Measurements from ENCODE around the gene GATA2.

Gene GATA2

DNA sequence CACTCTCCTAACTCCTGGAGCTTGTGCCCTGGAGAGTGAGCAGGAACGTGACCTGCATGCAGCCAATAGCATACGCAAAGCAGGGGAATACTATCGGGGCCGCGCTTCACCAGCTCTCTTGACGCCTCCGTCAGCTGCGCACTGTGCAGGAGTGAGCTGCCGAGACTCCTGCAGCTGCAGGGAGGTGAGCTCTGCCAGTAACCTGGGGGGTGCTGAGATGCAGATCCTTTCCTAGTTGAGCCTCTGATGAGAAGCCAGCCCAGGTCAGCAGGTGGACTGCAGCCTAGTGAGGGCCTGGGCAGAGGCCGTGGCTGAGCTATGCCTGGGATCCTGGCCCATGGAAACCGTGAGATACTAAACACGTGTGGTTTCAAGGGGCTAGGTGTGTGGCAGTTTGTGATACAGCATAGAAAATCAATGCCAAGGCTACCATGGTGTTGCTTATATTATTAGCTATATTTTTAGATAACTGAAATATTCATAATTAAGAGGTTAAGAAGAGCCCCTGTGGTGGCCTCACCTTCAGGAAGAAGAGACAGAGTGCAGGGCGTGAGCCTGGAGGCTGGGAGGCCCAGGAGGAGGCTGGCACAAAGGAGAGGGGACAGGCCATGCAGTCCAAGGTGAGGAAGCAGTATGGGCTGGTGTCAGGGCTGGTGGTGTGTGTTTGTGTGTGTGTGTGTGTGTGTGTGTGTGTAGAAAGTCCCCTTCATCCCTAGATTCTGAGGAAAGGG is 20.4 kb downstream of the GATA2 start:
- no peak for DNase-seq

DNA sequence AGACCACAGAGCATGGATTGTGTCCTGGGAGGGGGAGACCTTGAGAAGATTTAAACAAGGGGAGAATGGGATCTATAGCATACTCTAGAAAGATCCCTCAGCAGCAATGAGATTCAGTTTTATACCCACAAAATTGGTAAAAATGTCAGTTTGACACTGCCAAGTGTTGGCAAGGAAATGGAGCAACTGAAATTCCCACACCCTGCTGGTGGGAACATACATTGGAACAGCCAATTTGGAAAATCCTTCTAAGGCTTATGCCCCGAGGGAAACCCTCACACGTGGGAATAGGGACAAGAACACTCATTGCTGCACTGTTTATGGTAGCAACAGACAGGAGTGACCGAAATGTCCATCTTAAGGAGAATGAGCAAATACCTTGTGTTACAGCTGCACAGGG is 21.3 kb downstream of the GATA2 start:
- no peak for DNase-seq

DNA sequence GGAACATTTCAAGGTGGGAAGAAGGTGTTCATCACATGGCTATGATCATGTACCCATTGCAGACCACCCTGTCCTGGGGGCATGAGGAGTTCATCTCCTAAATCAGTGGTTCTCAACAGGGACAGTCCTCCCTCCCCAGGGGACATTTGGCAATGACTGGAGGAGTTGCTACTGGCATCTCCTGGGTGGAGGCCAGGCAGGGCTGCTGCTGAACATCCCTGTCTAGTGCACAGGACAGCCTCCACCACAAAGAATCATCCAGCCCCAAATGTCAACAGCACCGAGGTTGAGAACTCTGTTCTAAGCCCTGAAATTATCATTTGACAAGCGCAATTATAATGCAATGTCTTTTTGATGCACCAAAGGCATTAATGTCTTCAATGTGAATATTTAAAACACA is 21.9 kb downstream of the GATA2 start:
- no peak for DNase-seq

DNA sequence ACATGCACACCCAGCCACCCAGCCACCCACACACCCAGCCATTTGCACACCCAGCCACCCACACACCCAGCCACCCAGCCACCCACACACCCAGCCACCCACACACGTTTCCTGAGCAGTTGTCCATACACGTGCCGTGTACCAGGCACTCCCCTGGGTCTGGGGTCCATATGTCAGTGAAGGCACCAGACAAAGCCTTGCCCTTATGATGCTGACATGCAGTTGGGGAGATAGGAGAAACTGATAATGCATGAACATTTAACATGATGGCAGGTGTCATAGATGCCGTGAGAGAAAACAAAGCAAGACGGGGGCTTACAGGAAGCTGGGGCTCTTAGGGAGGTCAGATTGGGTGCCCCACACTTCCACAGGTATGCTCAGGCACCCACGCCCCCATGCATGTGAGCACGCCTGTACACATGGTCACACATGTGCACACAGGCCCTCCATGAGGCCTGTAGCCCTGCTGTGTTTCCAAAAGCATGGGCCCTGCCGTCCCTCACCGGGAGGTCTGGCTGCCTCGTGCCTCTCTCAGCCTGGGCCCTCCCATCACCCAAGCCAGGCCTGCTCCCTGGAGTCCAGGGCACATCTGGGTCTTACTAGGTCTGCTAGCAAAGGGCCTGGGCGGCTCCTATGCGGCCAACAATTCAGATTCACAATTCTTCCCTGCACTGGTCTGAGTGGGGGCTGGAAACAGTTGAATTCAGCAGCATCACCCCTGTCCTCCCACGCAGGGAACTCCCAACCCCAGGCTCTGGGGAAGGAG is 22.7 kb downstream of the GATA2 start:
- DNase-seq: no peak

DNA sequence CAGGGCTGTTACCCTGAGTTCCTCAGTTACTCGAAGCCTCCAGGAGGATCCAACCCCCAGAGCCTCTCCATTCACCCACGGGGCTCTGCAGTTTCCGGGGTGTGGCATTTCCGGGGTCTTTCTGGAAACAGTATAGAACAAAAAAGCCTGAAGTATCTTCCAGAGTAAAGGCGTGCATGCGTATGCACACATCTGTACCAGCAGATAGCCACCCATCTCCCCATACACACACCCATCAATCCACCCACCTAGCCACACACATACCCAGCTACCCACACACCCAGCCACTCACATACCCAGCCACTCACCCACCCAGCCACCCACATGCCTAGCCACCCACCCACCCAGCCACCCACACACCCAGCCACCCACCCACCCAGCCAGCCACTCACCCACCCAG is 23.4 kb downstream of the GATA2 start:
- DNase-seq: no peak

DNA sequence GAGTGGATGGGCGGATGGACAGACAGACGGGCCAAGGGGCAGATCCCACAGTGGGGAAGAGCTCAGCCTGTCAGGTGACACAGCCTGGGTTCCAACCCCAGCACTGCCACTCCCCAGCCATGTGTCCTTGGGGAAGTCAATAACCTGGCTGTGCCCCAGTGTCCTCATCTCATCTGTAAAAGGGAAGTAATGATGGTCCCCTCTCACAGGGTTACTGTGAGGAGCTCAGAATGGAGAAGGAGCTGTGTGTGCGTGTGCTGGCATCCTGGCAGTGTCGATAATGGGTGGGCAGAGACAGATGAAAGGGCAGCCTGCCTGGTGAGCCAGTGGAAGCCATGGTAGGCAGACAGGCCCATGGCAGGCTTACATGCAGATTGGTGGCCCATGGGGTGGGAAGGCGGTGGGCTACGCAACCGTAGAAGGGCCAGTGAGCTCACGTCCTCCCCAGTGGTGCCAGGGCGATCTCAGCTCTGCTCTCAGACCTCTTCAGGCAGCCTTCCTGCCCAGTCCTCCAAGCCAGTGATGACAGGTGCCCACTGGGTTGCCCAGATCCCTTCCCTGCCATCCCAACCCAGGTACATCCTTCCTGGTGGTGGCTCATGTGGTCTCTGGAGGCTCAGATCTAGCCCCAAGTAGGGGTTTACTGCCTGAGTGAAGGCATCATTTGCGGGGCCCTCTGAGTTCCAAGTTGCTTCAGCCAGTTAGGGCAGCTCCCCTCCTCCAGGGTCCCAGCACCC is 24.0 kb downstream of the GATA2 start:
- no peak for DNase-seq

DNA sequence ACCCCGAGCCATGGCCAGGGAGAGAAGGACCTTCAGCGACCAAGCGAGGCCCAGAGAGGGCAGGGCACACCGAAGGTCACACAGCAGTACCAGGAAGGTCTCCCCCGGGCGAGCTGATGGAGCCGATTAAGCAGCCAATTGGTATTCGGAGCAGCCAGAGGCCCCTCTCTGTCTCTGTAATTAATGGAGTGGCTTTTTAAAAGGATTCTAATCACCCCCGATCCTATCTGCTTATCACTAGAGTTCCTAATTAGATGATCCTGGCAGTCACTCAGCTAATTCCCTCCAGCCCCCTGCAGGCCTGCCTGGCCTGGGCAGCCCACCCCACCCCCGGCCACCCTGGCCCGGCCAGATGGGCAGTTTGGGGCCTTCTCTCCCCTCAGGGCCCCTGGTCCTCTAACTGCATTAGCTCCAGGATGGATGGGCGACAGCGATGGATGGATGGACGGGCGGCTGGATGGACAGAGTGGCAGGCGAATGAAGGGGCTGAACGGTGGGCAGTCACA is 24.7 kb downstream of the GATA2 start:
- DNase-seq: no peak

DNA sequence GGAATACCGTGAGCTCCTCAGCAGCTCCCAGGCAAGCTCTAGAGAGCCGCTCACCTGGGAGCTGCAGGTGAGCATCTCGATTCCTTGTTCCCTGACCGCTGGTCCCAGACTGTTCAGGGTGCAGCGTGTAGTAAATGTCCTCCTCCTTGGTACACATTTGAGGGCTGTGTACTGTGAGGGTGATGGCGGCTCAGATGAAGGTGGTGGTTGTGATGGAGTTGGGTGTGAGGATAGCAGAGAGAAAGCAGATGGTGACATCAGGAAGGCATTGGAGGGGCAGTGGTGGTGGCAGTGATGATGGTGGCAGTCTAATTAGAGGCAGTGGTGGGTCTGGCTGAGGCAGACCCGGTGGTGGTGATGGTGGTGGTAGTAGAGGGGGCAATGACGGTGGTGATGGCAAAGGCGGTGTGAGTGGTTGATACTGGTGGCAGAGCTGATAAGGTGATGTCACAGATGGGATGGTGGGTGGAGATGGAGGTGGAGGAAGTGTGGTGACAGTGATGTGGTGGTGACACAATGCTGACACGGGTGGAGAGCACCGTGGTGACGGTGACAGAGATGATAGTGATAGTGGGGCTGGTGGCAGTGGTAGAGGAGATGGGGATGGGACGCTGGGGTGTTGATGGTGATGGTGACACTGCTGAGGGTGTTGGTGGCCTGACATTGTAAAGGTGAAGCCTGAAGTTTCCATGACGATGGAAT is 26.0 kb downstream of the GATA2 start, which contains the start of gene DNAJB8:
Gene DNAJB8 (minus strand): TSS at position 51 of the 702 bp plus-strand sequence. CDS start 3,645 bp downstream, outside the sequence.
- no peak for DNase-seq

DNA sequence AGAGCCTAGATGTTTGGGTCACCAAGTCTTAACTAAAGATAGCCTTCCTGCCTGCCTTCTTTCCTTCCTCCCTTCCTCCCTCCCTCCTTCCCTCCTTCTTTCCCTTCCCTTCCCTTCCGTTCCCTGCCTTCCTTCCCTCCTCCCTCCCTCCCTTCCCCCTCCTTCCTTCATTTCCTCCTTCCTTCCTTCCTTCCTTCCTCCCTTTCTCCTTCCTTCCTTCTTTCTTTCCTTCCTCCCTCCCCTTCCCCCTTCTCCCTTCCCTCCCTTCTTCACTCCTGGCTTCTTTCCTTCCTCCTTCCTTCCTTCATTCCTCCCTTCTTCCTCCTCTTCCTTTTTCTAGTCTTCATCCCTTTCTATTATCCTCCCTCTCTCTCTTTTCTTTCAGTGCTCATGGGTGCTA is 28.3 kb downstream of the GATA2 start:
- no peak for DNase-seq

DNA sequence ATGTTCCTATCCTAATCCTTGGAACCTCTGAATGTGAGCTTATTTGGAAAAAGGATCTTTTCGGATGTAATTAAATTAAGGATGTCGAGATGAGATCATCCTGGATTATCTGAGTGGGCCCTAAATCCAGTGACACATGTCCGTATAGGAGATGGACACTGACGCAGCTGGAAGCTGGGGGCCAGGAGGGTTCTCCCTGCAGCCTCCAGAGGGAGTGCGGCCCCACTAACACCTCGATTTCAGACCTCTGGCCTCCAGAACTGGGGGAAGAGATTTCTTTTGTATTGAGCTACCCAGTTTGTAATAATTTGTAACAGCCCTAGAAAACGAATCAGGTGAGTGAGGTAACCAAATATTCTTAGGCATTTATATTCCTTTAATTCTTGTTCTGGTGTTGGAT is 28.8 kb downstream of the GATA2 start:
- DNase-seq: no peak

DNA sequence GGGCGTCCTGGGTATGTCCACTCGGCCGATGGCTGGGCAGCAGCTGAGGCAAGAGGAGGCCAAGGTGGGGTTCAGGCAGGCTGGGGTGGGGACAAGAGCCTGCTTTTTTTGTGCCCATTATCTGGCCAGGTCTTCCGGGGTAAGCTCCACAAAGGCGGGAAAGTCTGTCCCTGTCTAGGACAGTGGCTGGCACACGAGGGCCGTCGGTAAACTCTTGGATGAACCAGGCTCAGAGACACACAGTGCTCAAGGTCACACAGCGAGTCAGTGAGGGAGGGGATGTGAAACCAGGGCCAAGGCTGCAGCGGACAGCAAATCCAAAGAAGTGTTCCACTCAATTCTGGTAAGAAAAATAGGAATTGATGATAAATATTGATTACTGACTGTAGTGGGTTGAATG is 29.2 kb downstream of the GATA2 start:
- no peak for DNase-seq

DNA sequence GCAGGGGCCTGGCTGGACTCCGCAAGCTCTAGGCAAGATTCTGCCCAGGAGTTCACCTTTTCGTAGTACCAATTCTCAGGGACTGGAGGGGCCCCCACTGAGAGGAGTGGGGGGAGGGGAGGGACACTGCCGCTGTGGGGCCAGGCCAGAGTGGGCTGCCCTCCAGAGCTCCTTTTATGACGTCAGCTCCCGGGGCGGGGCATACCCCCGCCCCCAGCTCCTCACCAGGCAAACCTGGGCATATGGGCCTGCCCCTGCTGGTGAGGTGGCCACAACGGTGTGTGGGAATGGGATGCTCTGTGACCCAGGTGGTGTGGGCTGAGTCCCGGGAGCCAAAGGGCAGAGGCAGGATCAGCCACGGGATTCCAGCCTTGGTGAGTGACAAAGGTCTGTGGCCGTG is 29.6 kb downstream of the GATA2 start:
- no peak for DNase-seq

DNA sequence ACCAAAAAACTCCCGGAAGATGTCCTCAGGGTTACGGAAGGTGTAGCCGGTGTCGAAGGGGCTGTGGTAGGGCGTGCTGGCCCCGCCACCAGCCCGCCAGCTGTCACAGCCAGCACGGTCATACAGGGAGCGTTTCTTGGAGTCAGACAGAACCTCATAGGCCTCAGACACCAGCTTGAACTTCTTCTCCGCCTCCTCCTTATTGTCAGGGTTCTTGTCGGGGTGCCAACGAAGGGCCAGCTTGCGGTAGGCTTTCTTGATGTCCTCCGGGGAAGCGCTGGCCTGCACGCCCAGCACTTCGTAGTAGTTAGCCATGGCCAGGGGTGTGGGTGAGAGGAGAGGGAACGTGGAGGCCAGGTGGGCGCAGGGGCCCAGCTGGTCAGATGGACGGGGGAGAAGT is 30.1 kb downstream of the GATA2 start:
- DNase-seq: no peak

DNA sequence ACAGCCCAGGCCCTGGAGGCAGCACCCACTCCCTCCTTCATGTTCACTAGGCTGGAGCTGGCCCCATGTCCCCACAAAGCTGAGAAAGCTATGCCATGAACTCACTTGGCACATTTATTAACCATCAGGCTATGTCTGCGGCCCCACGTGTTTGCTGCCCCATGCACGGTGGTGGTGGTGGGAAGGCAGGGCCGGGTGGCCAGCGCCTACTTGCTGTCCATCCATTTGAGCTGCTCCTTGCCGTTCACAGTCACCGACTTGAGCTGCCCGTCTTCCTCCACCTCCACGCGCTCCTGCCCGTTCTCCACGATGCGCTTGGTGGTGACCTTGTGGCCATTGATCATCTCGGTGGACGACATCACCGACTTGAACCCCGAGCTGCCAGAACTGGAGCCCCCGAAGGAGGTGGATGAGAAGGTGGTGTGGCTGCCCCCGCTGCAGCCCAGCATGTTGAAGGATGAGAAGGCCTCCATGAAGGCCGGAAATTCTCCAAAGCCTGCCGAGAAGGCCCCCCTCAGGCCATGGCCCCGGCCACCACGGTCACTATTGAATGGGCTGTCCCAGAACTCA is 30.6 kb downstream of the GATA2 start:
- DNase-seq: no peak

DNA sequence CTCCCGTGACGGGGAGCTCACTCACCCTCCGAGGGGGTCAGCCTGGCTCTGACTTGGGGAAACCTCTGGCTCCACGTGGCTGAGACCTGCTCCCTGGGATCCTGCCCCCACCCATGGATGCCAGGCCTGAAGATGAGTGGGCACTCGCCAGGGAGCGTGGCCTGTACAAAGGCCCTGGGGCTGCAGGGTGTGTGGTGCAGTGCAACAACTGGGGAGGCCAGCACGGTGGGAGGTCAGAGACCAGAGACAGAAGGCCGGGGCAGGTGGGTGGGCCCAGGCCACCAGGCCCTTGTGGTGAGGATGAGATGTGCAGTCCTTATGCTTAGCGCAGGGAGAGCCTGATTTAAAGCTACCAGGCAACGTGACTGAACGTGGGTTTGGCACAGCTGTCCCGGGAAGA is 31.3 kb downstream of the GATA2 start:
- DNase-seq: no peak

DNA sequence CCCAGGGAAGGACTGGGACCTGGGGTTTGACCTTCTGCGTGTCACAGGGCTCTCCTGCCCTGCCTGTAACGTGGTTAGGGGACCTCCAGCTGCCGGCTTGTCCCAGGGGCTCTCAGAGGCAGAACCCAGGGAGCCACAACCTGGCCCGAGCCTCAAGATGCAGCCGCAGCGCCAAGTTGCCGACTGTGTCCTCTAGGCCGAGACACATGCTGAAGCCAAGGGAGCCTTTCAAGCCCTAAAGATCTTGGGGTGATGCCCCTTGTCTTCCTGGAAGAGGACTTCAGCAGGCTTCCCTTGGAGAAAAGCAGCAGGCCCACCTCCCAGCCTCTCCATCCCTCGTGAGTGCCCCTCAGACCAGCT is 33.6 kb downstream of the GATA2 start:
- no peak for DNase-seq

DNA sequence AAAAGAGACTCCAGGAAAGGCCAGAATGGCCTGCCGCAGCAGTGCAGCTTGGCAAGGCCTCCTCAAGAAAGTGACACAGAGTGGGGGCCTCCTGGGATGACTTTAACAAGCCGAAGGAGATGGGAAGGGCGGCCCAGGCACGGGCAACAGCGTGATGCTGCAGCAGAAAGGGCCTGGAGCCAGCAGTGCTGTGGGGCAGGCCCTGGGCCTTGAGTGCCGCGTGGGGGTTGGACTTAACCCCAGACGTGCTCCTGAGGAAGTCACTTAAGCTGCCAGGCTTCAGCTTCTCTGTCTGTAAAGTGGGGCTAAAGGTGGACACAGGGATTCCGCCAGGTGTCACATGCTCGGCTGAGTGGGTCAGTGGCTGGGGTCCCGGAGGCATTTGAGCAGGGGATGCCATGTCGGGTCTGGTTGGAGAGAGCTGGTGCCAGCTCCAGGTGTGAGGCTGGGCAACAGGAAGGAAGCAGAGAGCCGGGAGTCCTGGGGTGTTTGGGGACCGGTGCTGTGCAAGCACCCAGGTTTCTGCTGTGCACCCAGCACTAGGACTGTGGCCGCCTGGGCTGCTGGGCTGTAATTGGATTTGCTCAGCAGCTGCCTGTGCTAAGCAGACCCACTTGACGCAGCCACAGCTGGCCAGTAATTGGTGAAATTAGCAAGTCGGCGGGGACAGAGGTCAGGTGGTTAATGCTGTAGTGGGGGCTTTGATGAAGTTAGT is 34.1 kb downstream of the GATA2 start:
- DNase-seq: no peak

DNA sequence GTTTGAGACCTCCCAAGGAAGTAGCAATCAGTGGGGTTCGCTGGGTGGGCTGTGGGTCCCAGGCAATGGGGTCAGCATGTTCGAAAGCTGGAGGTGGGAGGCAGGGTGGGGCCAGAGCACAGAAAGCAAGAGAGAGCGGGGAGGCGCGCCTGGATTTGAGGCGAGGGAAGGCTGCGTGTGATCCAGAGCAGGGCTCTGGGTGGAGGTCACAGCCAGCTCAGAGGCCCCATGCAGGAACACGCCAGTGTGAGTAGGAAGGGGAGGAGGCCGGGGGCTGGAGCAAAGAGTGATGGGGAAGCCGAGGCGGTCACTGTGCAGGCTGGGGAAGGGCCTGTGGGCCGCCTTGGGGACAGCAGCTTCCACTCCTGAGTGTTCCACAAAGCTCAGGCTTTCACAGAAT is 35.1 kb downstream of the GATA2 start:
- DNase-seq: no peak

DNA sequence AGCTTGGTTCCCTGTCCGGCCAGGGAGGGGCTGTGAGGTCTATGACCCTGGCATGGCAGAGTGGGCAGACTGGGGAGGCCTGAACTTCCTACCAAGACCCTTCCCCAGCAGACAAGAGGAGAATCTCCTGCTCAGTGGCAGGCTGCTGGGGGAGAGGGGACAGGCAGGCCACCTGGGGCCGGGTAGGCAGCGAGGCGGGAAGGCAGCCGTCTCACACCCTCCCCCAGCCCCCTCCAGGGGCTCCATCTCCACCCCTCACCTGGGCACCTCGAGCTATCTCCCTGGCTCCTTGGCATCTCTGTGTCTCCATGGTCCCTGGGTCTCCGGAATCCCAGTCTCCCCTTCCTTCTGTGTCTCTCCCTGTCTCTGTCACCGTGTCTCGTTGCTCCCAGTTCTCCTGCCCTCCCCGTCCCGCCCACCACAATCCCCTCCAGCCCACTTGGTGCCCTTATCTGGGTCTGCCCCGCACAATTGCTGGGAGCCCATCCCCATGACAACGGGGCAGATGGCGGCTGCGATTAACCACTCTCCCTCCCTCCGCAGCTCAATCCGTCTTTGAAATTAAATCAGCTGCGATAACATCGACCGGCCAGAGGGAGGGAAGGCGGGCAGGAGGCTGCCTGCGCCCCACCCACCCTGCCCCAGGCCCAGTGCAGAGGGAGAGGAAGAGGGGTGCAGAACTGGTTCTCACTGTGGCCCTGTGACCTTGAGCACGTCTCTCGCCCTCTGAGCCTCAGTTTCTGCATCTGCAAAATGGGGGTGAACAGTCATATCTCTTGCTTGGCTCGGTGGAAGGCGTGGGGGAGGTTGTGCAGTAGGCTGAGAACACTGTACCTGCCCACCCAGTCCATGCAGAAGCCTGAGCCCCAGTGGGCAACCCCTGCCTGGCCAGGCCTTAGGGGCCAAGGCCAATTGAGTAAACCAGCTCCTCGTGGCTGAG is 36.0 kb downstream of the GATA2 start:
- DNase-seq: no peak
